ENCODE data around the gene RABEP1. TPM values are rescaled to one million over a fixed set of nuclear protein-coding genes. Genes with fewer than 3 reads are reported as not detected.

The RABEP1 gene
- total RNA-seq, 1 donor from 2014 or later: 46.1 TPM

- H3K9me3 Mint-ChIP-seq (ENCODE audit: low read depth): no peaks in the 10 kb centered on the region
- peak overlapping the region; percentile 81 for H3K4me3 Mint-ChIP-seq (ENCODE audit: unreplicated experiment)
- no peaks in the 10 kb centered on the region for H3K27me3 Mint-ChIP-seq (ENCODE audit: low read depth)
- no peak for TF ChIP-seq CTCF (IDR thresholded peaks at IDR 0.05)
- peak overlapping the region; percentile 89 for H3K27ac Mint-ChIP-seq (ENCODE audit: unreplicated experiment)
- no peaks in the 10 kb centered on the region for H3K36me3 Mint-ChIP-seq (ENCODE audit: low read depth)
- no peak for DNase-seq (ENCODE audit: low spot score)
- H3K4me1 Mint-ChIP-seq (ENCODE audit: low read depth): peaks cover 27% of the 10 kb centered on the region
Measured at GRCh38 chr17:5282642-5283217, 646 bp downstream of the RABEP1 start.

GRCh38 chr17:5283571-5284315 lies 1.7 kb downstream of the RABEP1 start:
- H3K27me3 Mint-ChIP-seq (ENCODE audit: low read depth): no peaks in the 10 kb centered on the region
- DNase-seq (ENCODE audit: low spot score): no peak
- peak overlapping the region; percentile 52 for H3K27ac Mint-ChIP-seq (ENCODE audit: unreplicated experiment)
- H3K4me1 Mint-ChIP-seq (ENCODE audit: low read depth): peaks cover 30% of the 10 kb centered on the region
- H3K4me3 Mint-ChIP-seq (ENCODE audit: unreplicated experiment): peak overlapping the region; percentile 81
- TF ChIP-seq CTCF (IDR thresholded peaks at IDR 0.05): no peak
- H3K9me3 Mint-ChIP-seq (ENCODE audit: low read depth): no peaks in the 10 kb centered on the region
- H3K36me3 Mint-ChIP-seq (ENCODE audit: low read depth): no peaks in the 10 kb centered on the region

- DNase-seq (ENCODE audit: low spot score): no peak
- peaks cover 33% of the 10 kb centered on the region for H3K4me1 Mint-ChIP-seq (ENCODE audit: low read depth)
- no peaks in the 10 kb centered on the region for H3K9me3 Mint-ChIP-seq (ENCODE audit: low read depth)
- H3K27ac Mint-ChIP-seq (ENCODE audit: unreplicated experiment): no peak overlapping the region
- H3K4me3 Mint-ChIP-seq (ENCODE audit: unreplicated experiment): no peak overlapping the region
- TF ChIP-seq CTCF (IDR thresholded peaks at IDR 0.05): no peak
- no peaks in the 10 kb centered on the region for H3K27me3 Mint-ChIP-seq (ENCODE audit: low read depth)
- no peaks in the 10 kb centered on the region for H3K36me3 Mint-ChIP-seq (ENCODE audit: low read depth)
Measured at GRCh38 chr17:5284681-5285080, 2.6 kb downstream of the RABEP1 start.

GRCh38 chr17:5286846-5287245 lies 4.8 kb downstream of the RABEP1 start:
- Mint-ChIP-seq H3K27me3 (ENCODE audit: low read depth) (no peaks in the 10 kb centered on the region), H3K9me3 (ENCODE audit: low read depth) (no peaks in the 10 kb centered on the region), H3K4me1 (ENCODE audit: low read depth) (peaks cover 33% of the 10 kb centered on the region), H3K36me3 (ENCODE audit: low read depth) (no peaks in the 10 kb centered on the region), H3K4me3 (ENCODE audit: unreplicated experiment) (no peak overlapping the region), H3K27ac (ENCODE audit: unreplicated experiment) (no peak overlapping the region)
- no peak for DNase-seq (ENCODE audit: low spot score)
- TF ChIP-seq CTCF (IDR thresholded peaks at IDR 0.05): no peak

GRCh38 chr17:5291683-5292350 lies 9.7 kb downstream of the RABEP1 start:
- no peaks in the 10 kb centered on the region for H3K9me3 Mint-ChIP-seq (ENCODE audit: low read depth)
- no peaks in the 10 kb centered on the region for H3K27me3 Mint-ChIP-seq (ENCODE audit: low read depth)
- DNase-seq (ENCODE audit: low spot score): no peak
- no peak for TF ChIP-seq CTCF (IDR thresholded peaks at IDR 0.05)
- H3K4me3 Mint-ChIP-seq (ENCODE audit: unreplicated experiment): no peak overlapping the region
- peaks cover 8% of the 10 kb centered on the region for H3K4me1 Mint-ChIP-seq (ENCODE audit: low read depth)
- H3K27ac Mint-ChIP-seq (ENCODE audit: unreplicated experiment): no peak overlapping the region
- no peaks in the 10 kb centered on the region for H3K36me3 Mint-ChIP-seq (ENCODE audit: low read depth)

Data from chondrocyte (in vitro differentiated cells).